GM18951 (cell line): ENCODE results near the gene NEDD9.

Experiments
- POLR2A ChIP-seq: IDR thresholded peaks from 4 replicates; pipeline ENCODE4 v1.6.1; 2011; ENCODE audit warnings: mild to moderate bottlenecking; ENCODE audit not compliant: insufficient read length, insufficient read depth; ENCODE audit errors: extremely low read depth
- in situ Hi-C: fragments of 300-500 bp; cut with MboI; formaldehyde crosslinking; loops from one replicate; pipeline ENCODE4 v1.12.0; 2022; ENCODE audit warnings: low sequenced_read_pairs, mixed read lengths, inconsistent platforms; ENCODE audit not compliant: unreplicated experiment

The NEDD9 gene

DNA sequence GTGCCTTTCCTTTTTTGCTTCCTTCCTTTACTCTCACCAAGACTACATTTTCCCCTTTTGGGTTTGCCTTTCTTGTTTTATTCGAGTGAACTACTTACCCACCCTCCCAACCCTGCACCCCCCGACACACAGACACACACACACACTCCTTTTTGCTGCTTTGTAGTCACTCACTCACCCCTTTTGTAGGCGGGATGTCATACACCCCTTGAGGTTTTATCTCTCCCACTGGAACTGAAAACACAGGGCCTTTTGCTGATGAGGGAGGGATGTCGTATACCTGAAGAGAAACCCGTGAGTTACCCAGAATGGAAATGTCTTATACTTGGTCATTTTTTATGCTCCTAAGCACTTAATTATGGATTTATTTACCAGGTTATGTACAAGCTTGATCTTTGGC, 40.3 kb downstream of the NEDD9 start:
- no peak for TF ChIP-seq POLR2A
- in situ Hi-C loops, result no loop called here

- in situ Hi-C loops, result no loop called here
- no peak for TF ChIP-seq POLR2A
These were observed 41.7 kb downstream of the NEDD9 start for GRCh38 chr6:11190625-11191245.

- in situ Hi-C loops, result no loop called here
- no peak for TF ChIP-seq POLR2A
These were observed 42.4 kb downstream of the NEDD9 start for GRCh38 chr6:11189865-11190624.

DNA sequence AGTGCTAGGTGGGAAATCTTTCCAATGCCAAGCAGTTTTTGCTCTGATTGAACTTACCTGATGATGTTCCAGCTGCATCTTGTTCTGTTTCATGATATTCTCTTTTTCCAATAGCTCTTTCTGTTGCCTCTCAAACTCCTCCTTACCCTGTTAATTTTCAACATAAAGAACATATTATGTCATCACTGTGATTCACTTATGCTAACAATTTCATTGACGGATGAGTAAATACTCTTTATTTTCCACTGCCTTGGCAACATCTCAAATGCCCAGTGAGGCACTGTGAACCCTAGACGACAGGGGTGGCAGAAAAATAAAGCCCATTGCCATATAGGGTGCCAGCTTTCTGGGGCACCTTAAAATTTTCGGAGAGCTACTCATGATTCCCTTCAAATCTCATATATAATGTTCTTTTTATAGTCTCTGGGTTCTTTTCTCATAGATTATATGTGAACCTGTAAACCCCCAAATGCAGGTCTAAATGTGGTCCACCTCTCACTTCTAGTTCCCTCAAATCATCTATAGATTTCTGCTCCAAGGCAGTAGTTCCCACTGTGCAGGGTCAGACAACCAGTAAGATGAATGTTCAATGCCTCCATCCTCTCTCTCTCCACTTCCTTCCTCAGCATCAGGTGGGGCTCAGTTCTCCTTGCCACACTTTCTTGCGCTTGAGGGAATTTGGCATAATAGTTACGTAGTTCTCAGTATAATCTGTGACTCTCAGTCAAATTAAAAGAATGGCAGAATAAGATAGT, 44.1 kb downstream of the NEDD9 start:
- in situ Hi-C loops, result no loop called here
- no peak for TF ChIP-seq POLR2A

GRCh38 chr6:11187301-11187700, 45.2 kb downstream of the NEDD9 start:
- no peak for TF ChIP-seq POLR2A
- in situ Hi-C loops, result no loop called here

DNA sequence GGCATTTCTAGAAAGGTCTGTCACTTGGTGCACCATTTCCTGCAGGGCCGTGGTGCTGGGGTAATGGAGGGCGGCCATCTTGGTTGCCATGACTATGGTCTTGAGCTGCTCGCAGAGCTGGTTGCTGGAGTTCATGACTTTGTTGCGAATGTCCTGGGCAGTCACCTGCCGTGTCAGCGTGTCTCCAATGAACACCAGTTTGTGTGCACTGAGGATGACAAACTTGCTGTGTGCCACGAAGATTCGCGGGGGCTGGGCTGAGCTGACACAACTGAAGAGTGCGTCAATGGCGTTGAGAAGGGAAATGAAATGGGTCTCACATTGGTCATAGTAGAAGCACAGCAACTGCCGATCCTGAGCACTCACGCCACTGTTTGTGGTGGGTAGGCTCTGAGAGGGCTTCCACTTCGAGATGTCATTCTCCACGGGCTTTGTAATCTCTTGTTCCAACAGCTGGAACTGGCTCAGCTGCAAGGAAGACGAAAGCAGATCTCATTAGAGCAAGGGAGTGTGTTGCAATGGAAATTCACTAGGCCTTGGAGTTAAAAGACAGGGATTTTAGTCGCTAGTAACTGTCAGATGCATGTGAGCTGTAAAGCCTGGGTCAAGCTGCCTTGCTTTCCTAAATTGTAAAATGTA, 47.1 kb downstream of the NEDD9 start:
- no peak for TF ChIP-seq POLR2A
- in situ Hi-C loops, result no loop called here

GRCh38 chr6:11183761-11184362, 48.6 kb downstream of the NEDD9 start:
- TF ChIP-seq POLR2A, result no peak
- in situ Hi-C loops, result no loop called here

GRCh38 chr6:11181478-11182136, 50.9 kb downstream of the NEDD9 start:
- no peak for TF ChIP-seq POLR2A
- in situ Hi-C loops, result no loop called here

DNA sequence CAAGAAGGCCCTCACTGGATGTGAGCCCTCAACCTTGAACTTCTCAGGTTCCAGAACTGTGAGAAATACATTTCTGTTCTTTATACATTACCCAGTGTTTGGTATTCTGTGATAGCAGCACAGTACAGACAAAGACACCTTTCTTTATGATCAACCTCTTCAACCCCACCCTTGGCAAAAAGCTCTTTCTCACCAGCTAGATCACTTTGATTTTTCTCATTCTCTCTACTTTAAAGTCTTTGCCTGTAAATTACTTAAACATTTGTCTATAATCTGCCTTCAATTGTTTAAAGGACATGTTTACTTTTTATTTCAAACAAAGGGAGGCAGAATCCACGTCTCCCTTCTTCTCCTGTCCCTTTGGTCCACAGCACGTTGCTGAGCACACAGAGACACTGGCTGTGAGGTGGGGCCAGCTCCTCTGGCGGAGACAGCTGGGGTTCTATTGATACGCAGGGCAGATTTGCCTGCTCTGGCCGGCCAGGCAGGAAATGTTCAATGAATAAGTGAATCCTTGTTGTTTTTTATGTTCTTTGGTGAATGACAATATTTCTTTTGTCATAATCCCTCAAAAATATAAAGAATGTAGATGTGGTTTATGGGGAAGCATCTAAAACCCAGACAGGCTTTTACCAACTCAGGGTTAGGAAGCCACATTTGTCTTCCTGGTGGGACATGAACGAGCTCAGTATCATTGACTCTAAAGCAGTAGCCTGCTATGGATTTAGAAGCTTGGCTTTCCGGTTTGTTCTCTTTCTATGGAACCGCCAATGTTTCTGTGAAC, 52.9 kb downstream of the NEDD9 start:
- TF ChIP-seq POLR2A, result no peak
- in situ Hi-C loops, result no loop called here

GRCh38 chr6:11179088-11179418, 53.4 kb downstream of the NEDD9 start:
- TF ChIP-seq POLR2A, result no peak
- in situ Hi-C loops, result no loop called here

- no peak for TF ChIP-seq POLR2A
- in situ Hi-C loops, result no loop called here
These were observed 55.2 kb downstream of the NEDD9 start for GRCh38 chr6:11177271-11177670.

- no peak for TF ChIP-seq POLR2A
- in situ Hi-C loops, result no loop called here
These were observed 58.2 kb downstream of the NEDD9 start for GRCh38 chr6:11174242-11174611.
